Middle frontal gyrus (tissue), 1 donor: ENCODE measurements around the gene ETV6.

Experiments used
- DNase-seq: peaks from one replicate; pipeline ENCODE4 v3.0.0-alpha.2; 2015; ENCODE audit warnings: low spot score; ENCODE audit errors: extremely low spot score

Gene ETV6

GRCh38 chr12:11798006-11798708, 148.7 kb downstream of the ETV6 start:
- DNase-seq = no peak

GRCh38 chr12:11798856-11799501, 149.5 kb downstream of the ETV6 start:
- DNase-seq = no peak

GRCh38 chr12:11799502-11799873, 150.0 kb downstream of the ETV6 start:
- no peak for DNase-seq

- DNase-seq = no peak
Measured at GRCh38 chr12:11801643-11802042, 152.2 kb downstream of the ETV6 start.

GRCh38 chr12:11804130-11804529, 154.7 kb downstream of the ETV6 start:
- DNase-seq = no peak

- DNase-seq = no peak
Measured at GRCh38 chr12:11805043-11805442, 155.6 kb downstream of the ETV6 start.

- no peak for DNase-seq
Measured at GRCh38 chr12:11805680-11806079, 156.2 kb downstream of the ETV6 start.

GRCh38 chr12:11807458-11807857, 158.0 kb downstream of the ETV6 start:
- DNase-seq = no peak

GRCh38 chr12:11808931-11809330, 159.5 kb downstream of the ETV6 start:
- no peak for DNase-seq

- no peak for DNase-seq
Measured at GRCh38 chr12:11810206-11810545, 160.7 kb downstream of the ETV6 start.

- no peak for DNase-seq
Measured at GRCh38 chr12:11811008-11811407, 161.5 kb downstream of the ETV6 start.

GRCh38 chr12:11812241-11812585, 162.7 kb downstream of the ETV6 start:
- DNase-seq = no peak

GRCh38 chr12:11812586-11813437, 163.3 kb downstream of the ETV6 start:
- peak; percentile 24 for DNase-seq

GRCh38 chr12:11813438-11813813, 164.0 kb downstream of the ETV6 start:
- DNase-seq = no peak

GRCh38 chr12:11814374-11814773, 164.9 kb downstream of the ETV6 start:
- DNase-seq = peak; percentile 39

GRCh38 chr12:11815397-11815796, 165.9 kb downstream of the ETV6 start:
- DNase-seq = no peak

- no peak for DNase-seq
Measured at GRCh38 chr12:11819643-11820042, 170.2 kb downstream of the ETV6 start.

GRCh38 chr12:11820476-11820875, 171.0 kb downstream of the ETV6 start:
- DNase-seq = no peak

GRCh38 chr12:11821386-11822080, 172.1 kb downstream of the ETV6 start:
- DNase-seq = no peak

GRCh38 chr12:11822081-11822834, 172.8 kb downstream of the ETV6 start:
- no peak for DNase-seq

GRCh38 chr12:11823043-11823442, 173.6 kb downstream of the ETV6 start:
- DNase-seq = no peak
